Forelimb muscle (tissue), 1 donor: ENCODE results near the gene SH3BGRL2. TPM values are rescaled to one million over a fixed set of nuclear protein-coding genes. Genes with fewer than 3 reads are reported as not detected.

Experiments
- DNase-seq: peaks from one replicate; pipeline ENCODE4 v3.0.0-alpha.2; 2013; ENCODE audit warnings: low read depth
- polyA plus RNA-seq: library from polyadenylated mRNA; unstranded; fragments of 120-200 nt; gene quantifications from one replicate; pipeline ENCODE4 v1.2.1, GENCODE V29; 2013; ENCODE audit not compliant: insufficient read length

Gene SH3BGRL2
- 7.5 TPM for polyA plus RNA-seq

DNA sequence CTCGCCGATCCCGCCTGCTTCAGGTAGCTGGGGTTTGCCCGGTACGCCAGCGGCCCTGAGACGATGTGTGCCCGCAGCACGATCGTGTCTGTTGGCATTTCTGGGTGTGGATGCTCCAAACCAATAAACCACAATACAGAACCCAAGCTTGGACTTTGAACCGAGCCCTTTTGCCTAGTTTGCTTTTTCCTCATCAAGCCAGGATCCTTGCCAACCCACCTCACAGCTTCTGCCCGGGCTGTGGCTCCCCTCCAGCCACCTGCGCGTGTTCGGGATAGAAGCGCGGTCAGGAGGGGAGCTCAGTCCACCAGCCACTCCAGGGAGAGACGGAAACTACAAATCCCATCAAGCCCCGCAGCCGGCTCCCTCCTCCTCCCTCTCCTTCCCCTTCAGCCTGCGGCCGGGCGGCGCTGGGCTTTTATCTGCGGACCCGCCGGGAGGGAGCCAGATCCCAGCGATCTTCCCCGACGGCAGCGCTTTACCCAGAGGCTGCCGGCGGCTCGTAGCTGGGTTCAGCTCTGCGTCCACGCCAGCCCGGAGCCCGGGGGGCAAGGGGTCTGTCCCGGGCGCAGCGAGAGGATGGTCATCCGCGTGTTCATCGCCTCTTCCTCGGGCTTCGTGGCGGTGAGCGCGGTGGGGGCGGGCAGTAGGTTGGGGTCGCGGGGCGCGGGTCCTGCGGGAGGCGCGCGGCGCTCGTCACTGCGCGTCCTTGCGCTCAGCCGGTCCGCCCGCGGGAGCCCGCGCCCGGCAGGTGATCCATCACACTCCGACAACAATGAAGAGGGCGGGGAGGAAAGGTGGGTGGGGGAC lies at the start of gene SH3BGRL2:
Gene SH3BGRL2 (plus strand): TSS at position 447 of the 810 bp plus-strand sequence. CDS start 133 bp downstream, at position 580.
- DNase-seq: peak; percentile 26

GRCh38 chr6:79584332-79584731 lies 46.8 kb upstream of the SH3BGRL2 start:
- DNase-seq: no peak

GRCh38 chr6:79586548-79586947 lies 44.6 kb upstream of the SH3BGRL2 start:
- no peak for DNase-seq

GRCh38 chr6:79589701-79590100 lies 41.4 kb upstream of the SH3BGRL2 start:
- DNase-seq: no peak

DNA sequence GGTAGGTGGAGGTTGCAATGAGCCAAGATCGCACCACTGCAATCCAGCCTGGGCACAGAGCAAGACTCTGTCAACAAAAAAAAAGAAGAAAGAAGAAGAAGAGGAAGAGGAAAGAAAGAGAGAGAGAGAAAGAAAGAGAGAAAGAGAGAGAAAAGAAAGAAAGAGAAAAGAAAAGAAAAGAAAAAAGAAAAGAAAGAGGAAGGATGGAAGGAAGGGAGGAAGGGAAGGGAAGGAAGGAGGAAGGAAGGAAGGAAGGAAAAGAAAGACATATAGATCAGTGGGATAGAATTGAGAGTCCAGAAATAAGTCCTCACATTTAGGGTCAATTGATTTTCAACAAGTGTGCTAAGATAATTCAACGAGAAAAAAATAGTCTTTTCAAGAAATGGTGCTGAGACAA lies 34.0 kb upstream of the SH3BGRL2 start:
- no peak for DNase-seq

DNA sequence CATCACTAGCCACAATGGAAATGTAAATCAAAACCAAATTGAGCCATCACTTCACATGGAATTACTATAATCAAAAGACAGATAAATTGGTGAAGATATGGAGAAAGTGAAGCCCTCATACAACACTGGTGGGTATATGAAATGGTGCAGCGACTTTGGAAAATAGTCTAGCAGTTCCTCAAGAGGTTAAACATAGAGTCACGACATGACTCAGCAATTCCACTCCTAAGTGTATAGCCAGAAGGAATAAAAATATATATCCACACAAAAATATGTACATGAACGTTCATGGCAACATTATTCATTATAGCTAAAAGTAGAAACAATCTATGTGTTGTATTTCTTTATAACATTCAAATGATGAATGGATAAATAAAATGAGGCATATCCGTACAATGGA lies 33.1 kb upstream of the SH3BGRL2 start:
- DNase-seq: no peak

- DNase-seq: no peak
Observed at GRCh38 chr6:79599725-79600259, 31.3 kb upstream of the SH3BGRL2 start.

DNA sequence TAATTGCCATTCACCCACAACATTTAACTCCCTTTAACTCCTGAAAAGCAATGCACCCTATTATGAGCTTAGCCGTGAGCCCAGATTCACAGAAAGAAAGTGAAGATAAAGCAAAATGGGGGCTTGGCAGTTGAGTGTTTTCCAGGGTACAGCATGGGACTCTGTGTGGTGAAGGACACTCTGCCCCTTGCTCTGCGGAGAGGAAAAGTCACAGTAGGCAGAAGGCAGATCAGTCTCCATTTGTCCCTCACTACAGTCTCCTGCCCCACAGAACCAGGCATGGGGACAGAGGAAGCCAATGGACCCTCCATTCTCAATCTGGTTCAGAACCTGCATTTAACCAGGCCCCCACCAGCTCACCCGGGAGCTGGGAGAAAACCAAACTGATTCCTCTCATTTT lies 30.8 kb upstream of the SH3BGRL2 start:
- DNase-seq: no peak

DNA sequence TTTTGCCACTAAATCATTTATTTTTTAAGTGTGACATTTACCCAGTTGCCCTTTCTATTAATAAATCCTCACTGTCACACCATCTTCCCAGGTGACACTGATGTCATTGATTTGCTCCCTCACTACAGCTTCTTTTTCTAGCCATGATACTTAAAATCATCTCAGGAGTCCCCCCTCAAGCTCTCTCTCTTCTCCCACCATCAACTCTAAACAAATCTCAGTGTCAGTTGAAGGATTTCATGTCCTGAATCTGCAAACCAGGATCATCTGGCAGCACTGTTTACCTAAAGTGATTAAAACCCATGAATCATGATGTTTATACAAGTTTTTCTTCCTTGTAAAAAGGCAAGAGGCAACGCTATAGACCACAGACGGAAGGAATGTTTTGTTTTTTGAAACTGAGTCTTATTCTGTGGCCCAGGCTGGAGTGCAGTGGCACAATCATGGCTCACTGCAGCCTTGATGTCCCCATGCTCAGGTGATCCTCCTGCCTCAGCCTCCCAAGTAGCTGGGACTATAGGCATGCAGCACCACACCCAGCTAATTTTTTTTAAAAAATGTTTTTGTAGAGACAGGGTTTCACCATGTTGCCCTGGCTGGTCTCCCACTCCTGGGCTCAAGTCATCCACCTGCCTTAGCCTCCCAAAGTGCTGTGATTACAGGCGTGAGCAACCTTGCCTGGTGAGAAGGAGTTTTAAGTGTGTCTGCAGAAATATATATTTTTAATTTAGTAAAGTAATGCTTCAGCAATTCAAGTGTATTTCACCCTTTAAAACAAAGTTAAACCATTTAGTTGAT lies 30.1 kb upstream of the SH3BGRL2 start:
- DNase-seq: no peak

DNA sequence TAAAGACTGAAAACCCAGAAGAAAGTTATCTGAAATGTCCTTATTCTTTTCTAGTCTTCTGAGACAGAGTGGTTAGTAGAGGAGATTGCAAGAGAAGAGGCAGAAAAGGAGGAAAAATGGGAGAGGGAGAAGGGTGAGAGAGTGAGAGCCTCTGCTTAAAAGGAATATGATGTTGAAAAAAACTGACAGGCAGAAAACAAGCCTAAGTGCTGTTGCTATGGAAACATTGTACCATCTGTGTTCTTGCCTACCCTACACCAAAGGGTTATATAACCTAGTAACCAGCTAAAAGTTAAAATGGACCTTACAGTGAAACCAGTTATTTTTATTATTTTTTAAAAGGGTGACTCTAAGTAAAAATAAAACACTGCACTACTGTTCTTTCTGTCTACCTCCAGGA lies 28.3 kb upstream of the SH3BGRL2 start:
- no peak for DNase-seq

DNA sequence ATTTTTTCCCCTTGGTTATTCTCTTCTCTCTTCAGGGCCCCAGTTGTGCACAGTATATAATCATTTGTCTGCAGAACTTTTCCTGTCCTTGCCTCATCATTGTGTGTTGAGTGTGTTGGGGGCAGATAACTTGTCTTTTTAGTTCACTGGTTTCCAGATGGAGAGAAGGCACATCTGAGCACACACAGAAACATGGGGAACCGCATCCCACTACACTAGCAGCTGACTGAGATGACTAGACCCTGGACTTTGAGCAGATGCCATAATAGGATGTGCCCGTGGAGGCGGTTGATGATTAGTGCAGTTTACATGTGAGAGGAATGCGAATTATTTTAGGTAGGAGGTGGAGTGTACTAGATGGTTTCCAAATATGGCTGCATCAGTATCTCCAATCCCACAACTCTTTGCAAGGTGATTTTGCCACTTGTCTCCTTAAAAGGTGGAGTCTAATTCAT lies 26.5 kb upstream of the SH3BGRL2 start:
- no peak for DNase-seq

DNA sequence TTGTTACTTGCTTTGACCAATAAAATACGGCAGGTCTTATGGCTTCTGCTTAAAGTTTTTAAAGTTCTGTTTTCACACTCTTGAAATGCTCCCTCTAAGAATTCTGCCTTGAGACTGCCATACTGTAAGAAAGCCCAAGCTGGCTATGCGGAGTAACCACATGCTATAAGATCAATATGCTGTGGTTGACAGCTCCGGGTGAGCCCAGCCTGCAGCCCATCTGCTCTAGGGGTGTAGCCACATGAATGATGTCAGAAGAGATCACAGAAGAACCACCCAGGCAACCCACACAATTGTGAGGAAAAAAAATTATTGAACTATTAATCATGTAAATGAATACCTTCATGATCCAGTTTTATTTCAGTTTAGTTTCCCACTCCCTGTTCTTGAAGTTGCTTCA lies 26.1 kb upstream of the SH3BGRL2 start:
- DNase-seq: no peak

- DNase-seq: no peak
Observed at GRCh38 chr6:79605968-79606764, 25.0 kb upstream of the SH3BGRL2 start.

- no peak for DNase-seq
Observed at GRCh38 chr6:79607000-79607399, 24.1 kb upstream of the SH3BGRL2 start.

GRCh38 chr6:79608334-79609224 lies 22.6 kb upstream of the SH3BGRL2 start:
- no peak for DNase-seq

- DNase-seq: no peak
Observed at GRCh38 chr6:79609225-79609595, 21.9 kb upstream of the SH3BGRL2 start.

GRCh38 chr6:79610306-79611009 lies 20.7 kb upstream of the SH3BGRL2 start:
- no peak for DNase-seq

- DNase-seq: no peak
Observed at GRCh38 chr6:79612457-79612856, 18.7 kb upstream of the SH3BGRL2 start.

DNA sequence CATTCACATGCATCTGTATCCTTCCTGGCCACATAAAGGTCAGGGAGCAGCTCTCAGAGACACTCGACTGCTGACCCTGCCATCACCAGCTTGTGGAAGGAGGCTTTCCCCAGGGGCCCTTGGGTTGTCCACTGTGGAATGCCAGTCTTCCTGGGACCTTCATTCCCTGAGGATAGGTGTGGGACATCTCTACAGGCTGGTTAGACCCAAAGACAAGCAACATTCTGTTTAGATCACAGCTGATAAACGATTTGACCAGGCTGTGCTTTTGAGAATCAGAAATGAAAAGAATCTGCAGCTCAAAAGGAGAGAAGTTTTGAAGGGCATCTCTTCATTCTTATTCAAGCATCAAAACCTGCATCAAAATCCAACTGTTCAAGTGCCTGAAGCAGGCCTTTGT lies 18.2 kb upstream of the SH3BGRL2 start:
- no peak for DNase-seq

- no peak for DNase-seq
Observed at GRCh38 chr6:79613912-79614311, 17.2 kb upstream of the SH3BGRL2 start.
